HEK293 (cell line): Measurements from ENCODE around the gene UAP1.

Experiments
- MYNN ChIP-seq: fragments of 450-650 bp; formaldehyde crosslinking; IDR thresholded peaks from 2 replicates; pipeline ENCODE4 v1.5.1; 2016; ENCODE audit warnings: missing biosample characterization, missing genetic modification characterization, borderline replicate concordance
- SP2 ChIP-seq: fragments of 450-650 bp; formaldehyde crosslinking; IDR thresholded peaks from 2 replicates; pipeline ENCODE4 v1.5.1; 2016; ENCODE audit warnings: missing biosample characterization, missing genetic modification characterization
- ZBTB21 ChIP-seq: fragments of 450-650 bp; formaldehyde crosslinking; IDR thresholded peaks from 2 replicates; pipeline ENCODE4 v1.5.1; 2017; ENCODE audit warnings: missing biosample characterization, missing genetic modification characterization
- ZNF501 ChIP-seq: fragments of 450-650 bp; formaldehyde crosslinking; IDR thresholded peaks from 2 replicates; pipeline ENCODE4 v1.5.1; 2016; ENCODE audit warnings: missing biosample characterization, missing genetic modification characterization
- ZSCAN4 ChIP-seq: fragments of 450-650 bp; formaldehyde crosslinking; IDR thresholded peaks from 2 replicates; pipeline ENCODE4 v1.5.1; 2017; ENCODE audit warnings: missing biosample characterization, missing genetic modification characterization
- TF ChIP-seq, protein P1 (sequence below): fragments of 450-650 bp; formaldehyde crosslinking; IDR thresholded peaks from 2 replicates; pipeline ENCODE4 v1.5.1; 2016; ENCODE audit warnings: missing biosample characterization, missing genetic modification characterization
- TF ChIP-seq, protein P2 (sequence below): fragments of 450-650 bp; formaldehyde crosslinking; IDR thresholded peaks from 2 replicates; pipeline ENCODE4 v1.5.1; 2016; ENCODE audit warnings: missing biosample characterization, missing genetic modification characterization

GRCh38 chr1:162616848-162617247, 55.3 kb downstream of the UAP1 start:
- TF ChIP-seq, protein P1, sequence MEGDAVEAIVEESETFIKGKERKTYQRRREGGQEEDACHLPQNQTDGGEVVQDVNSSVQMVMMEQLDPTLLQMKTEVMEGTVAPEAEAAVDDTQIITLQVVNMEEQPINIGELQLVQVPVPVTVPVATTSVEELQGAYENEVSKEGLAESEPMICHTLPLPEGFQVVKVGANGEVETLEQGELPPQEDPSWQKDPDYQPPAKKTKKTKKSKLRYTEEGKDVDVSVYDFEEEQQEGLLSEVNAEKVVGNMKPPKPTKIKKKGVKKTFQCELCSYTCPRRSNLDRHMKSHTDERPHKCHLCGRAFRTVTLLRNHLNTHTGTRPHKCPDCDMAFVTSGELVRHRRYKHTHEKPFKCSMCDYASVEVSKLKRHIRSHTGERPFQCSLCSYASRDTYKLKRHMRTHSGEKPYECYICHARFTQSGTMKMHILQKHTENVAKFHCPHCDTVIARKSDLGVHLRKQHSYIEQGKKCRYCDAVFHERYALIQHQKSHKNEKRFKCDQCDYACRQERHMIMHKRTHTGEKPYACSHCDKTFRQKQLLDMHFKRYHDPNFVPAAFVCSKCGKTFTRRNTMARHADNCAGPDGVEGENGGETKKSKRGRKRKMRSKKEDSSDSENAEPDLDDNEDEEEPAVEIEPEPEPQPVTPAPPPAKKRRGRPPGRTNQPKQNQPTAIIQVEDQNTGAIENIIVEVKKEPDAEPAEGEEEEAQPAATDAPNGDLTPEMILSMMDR (tag by site-specific recombination), result no peak
- no peak for TF ChIP-seq ZNF501 (tag by site-specific recombination)
- TF ChIP-seq ZSCAN4 (tag by site-specific recombination), result no peak
- TF ChIP-seq, protein P2, sequence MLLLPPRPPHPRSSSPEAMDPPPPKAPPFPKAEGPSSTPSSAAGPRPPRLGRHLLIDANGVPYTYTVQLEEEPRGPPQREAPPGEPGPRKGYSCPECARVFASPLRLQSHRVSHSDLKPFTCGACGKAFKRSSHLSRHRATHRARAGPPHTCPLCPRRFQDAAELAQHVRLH, result no peak
- TF ChIP-seq MYNN (tag by site-specific recombination), result no peak
- no peak for TF ChIP-seq ZBTB21 (tag by site-specific recombination)
- TF ChIP-seq SP2 (tag by site-specific recombination), result no peak
